GM20000 (cell line): Measurements from ENCODE around the gene DCAF11.
"Not testable (repeated sequence)": the region's sequence is repeated elsewhere in the genome, so short reads cannot be mapped to it uniquely, and the experiment has no call there.

Experiments used
- DNase-seq: peaks from one replicate; pipeline ENCODE4 v3.0.0; 2012; ENCODE audit warnings: low spot score
- CTCF ChIP-seq: IDR thresholded peaks from 2 replicates; pipeline ENCODE4 v1.5.1; 2012; ENCODE audit warnings: mild to moderate bottlenecking, control low read depth; ENCODE audit errors: extremely low read depth, missing control alignments

DCAF11 gene

GRCh38 chr14:24100197-24100981 lies 14.2 kb upstream of the DCAF11 start:
- no peak for DNase-seq
- TF ChIP-seq CTCF, result no peak

DNA sequence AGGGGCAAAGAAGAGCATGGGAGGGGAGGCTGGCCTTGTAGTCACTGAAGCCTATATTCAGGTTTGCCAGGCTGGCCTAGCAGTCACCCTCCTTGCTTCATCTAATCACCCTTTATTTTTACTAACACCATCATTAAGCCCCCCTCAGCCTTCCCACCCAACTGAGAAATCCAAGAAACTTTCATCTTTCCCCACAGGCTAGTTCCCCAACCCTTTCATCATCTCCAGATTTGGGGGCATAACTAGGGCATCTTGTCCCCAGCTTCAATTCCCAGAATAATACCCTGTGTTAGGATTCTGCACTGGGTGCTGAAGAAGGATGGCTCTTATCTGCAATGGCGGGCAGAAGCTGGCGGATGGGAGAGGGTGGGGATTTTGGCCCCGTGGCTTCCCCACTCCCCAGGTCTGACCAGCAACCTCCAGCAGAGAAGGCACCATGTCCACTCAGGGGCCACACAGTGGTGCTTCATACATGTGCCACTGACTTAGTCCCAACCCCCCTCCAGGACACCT lies 13.5 kb upstream of the DCAF11 start:
- no peak for TF ChIP-seq CTCF
- no peak for DNase-seq

DNA sequence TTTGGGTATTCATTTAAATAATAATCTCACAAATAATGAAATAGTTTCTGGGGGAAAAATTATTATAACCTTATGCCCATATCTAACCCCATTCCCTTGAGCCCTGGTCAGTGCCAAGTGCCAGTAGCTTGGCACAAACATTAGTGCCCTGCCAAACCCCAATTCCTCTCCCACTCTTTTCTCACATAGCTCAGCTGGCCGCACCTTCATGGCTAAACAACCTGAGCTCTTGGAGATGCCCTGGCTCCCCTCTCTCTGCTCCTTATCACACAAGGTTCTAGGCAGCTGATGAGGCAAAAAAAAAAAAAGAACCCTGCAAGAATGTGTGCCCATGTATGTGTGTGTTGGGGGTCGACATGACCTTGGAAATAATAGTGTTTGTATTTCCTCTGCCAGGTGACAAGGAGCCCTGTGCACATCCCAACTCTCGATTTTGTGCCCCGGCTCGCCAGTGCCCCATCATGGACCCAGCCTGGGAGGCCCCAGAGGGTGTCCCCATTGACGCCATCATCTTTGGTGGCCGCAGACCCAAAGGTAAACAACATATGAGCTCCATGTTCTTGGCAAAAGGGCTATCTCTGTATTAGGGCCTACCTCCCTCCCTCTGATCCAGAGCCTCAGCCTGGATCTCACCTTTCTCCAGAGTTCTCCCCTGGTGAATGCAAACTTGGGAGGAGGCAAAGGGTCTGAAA lies 12.1 kb upstream of the DCAF11 start:
- DNase-seq, result no peak
- no peak for TF ChIP-seq CTCF

DNA sequence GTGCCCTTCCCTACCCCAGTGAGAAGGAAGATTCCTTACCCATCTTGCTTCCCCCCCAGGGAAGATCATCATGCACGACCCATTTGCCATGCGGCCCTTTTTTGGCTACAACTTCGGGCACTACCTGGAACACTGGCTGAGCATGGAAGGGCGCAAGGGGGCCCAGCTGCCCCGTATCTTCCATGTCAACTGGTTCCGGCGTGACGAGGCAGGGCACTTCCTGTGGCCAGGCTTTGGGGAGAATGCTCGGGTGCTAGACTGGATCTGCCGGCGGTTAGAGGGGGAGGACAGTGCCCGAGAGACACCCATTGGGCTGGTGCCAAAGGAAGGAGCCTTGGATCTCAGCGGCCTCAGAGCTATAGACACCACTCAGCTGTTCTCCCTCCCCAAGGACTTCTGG lies 11.1 kb upstream of the DCAF11 start:
- no peak for TF ChIP-seq CTCF
- no peak for DNase-seq

DNA sequence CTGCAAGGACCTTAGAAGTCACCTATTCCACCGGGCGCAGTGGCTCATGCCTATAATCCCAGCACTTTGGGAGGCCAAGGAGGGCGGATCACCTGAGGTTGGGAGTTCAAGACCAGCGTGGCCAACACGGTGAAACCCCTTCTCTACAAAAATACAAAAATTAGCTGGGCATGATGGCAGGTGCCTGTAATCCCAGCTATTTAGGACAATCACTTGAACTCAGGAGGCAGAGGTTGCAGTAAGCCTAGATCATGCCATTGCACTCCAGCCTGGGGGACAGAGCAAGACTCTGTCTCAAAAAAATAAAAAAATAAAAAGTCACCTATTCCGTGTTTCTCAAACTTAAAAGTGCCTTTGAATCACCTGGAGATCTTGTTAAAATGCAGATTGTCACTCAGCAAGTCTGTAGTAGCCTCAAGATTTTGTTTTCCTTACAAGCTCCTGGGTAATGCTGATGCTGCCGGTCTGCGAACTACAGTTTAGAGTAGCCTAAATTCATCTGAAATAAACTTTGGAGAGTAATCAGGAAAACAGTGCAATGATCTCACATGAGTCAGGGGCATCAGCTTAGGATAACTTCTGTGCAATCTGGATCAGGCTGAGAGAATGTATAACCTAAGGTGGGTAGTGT lies 8.9 kb upstream of the DCAF11 start:
- DNase-seq, result not testable (repeated sequence)

GRCh38 chr14:24106672-24107271 lies 7.8 kb upstream of the DCAF11 start:
- DNase-seq, result no peak
- TF ChIP-seq CTCF, result no peak

DNA sequence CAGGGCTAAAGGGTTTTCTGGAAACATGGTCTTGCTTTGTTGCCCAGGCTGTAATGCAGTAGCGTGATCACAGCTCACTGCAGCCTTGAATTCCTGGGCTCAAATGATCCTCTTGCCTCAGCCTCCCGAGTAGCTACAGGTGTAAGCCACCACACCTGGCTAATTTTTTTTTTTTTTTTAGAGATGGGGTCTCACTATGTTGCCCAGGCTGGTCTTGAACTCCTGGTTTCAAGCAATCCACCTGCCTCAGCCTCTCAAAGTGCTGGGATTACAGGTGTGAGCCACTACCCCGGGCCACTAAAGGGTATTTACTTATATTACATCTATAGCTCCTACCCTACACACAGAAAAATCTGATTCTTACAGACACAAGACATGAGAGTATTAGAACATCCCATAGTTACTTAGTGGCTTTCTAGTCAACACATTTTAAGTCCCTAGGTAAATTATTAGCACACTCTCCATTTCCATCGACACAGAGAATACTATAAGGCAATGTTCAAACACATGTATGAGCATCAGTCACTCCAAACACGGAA lies 6.2 kb upstream of the DCAF11 start:
- DNase-seq, result no peak
- TF ChIP-seq CTCF, result no peak
